K562 (cell line): Measurements from ENCODE around the gene PHF3.

Source experiments
- ARHGAP35 ChIP-seq: fragments of 450-650 bp; IDR thresholded peaks from 2 replicates; pipeline ENCODE4 v1.6.1; 2018; ENCODE audit not compliant: partially characterized antibody
- BHLHE40 ChIP-seq: IDR thresholded peaks from 2 replicates; pipeline ENCODE4 v1.6.1; 2011; ENCODE audit warnings: low read length, improper control_type of control experiment
- GATA2 ChIP-seq: sonication (generic); formaldehyde crosslinking; IDR thresholded peaks from 2 replicates; pipeline ENCODE4 v1.4.0; 2020; ENCODE audit warnings: mild to moderate bottlenecking, missing genetic modification reagents
- MYC ChIP-seq, 2 experiments: fragments of 250-450 bp in 1 of 2; sonication (Bioruptor Pico) in 1 of 2; IDR thresholded peaks; 2 replicates each; pipeline versions ENCODE4 v1.5.1 to v1.6.1; 2012 to 2021; ENCODE audit warnings: low read depth in 2 of 2, borderline replicate concordance in 1 of 2, improper control_type of control experiment in 1 of 2, low read length in 1 of 2, mild to moderate bottlenecking in 1 of 2, moderate library complexity in 1 of 2
- RAD21 ChIP-seq, 2 experiments: fragments of 250-450 bp in 1 of 2; fragments of 450-650 bp in 1 of 2; sonication (Bioruptor Pico) in 1 of 2; formaldehyde crosslinking in 1 of 2; IDR thresholded peaks in 1 of 2; conservative IDR thresholded peaks in 1 of 2; 2 replicates each; pipeline versions ENCODE4 v1.4.0 to v1.8.0; 2020 to 2022; ENCODE audit warnings: mild to moderate bottlenecking in 2 of 2, moderate library complexity in 1 of 2
- SMAD1 ChIP-seq: fragments of 150-350 bp; IDR thresholded peaks from 2 replicates; pipeline ENCODE4 v1.6.1; 2014; ENCODE audit warnings: low read length, low read depth; ENCODE audit not compliant: partially characterized antibody
- TAF7 ChIP-seq: fragments of 450-650 bp; IDR thresholded peaks from 2 replicates; pipeline ENCODE4 v1.6.1; 2016; ENCODE audit warnings: missing genetic modification characterization, missing compliant biosample characterization
- TEAD2 ChIP-seq: fragments of 450-650 bp; IDR thresholded peaks from 2 replicates; pipeline ENCODE4 v1.6.1; 2016; ENCODE audit warnings: missing genetic modification characterization, control low read depth, missing compliant biosample characterization
- ZNF311 ChIP-seq: fragments of 250-450 bp; sonication (Bioruptor Pico); IDR thresholded peaks from 2 replicates; pipeline ENCODE4 v1.4.0; 2020; ENCODE audit warnings: mild to moderate bottlenecking, moderate library complexity
- ZNF668 ChIP-seq: fragments of 250-450 bp; sonication (Bioruptor Pico); IDR thresholded peaks from 2 replicates; pipeline ENCODE4 v1.8.0; 2022; ENCODE audit warnings: mild to moderate bottlenecking, inconsistent platforms
- TF ChIP-seq, protein P1 (sequence below), 3 experiments: IDR thresholded peaks in 2 of 3; conservative IDR thresholded peaks in 1 of 3; 2 replicates each; pipeline ENCODE4 v1.5.1; 2011 to 2012; ENCODE audit warnings: low read length in 3 of 3, mild to moderate bottlenecking in 3 of 3, control low read depth in 2 of 3, improper control_type of control experiment in 1 of 3, inconsistent platforms in 1 of 3, low read depth in 1 of 3, mixed read lengths in 1 of 3, moderate library complexity in 1 of 3; ENCODE audit not compliant: insufficient read depth in 2 of 3
- TF ChIP-seq, protein P2 (sequence below): fragments of 450-650 bp; formaldehyde crosslinking; IDR thresholded peaks from 2 replicates; pipeline ENCODE4 v1.4.0; 2022; ENCODE audit warnings: mild to moderate bottlenecking, moderate library complexity

DNA sequence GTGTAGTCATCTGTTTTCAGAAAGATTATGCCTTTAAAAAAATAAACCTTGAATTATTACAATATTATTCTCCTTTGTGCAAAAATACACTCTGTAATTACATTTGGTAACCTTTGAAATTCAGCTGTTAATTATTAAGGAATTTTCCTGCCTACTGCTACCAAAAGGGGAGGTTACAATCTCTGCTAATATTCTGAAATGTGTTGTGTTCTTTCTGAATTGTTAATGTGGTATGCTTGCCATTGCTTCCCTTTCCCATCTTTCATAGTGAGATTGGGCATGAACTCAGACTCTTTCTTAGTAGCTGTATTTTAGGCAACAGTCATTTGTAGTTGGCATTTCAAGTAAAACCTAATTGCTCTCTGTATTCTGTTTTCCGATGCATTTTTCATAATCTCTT, 73.0 kb downstream of the PHF3 start:
- no peak for TF ChIP-seq TAF7 (tag)
- TF ChIP-seq, protein P1, sequence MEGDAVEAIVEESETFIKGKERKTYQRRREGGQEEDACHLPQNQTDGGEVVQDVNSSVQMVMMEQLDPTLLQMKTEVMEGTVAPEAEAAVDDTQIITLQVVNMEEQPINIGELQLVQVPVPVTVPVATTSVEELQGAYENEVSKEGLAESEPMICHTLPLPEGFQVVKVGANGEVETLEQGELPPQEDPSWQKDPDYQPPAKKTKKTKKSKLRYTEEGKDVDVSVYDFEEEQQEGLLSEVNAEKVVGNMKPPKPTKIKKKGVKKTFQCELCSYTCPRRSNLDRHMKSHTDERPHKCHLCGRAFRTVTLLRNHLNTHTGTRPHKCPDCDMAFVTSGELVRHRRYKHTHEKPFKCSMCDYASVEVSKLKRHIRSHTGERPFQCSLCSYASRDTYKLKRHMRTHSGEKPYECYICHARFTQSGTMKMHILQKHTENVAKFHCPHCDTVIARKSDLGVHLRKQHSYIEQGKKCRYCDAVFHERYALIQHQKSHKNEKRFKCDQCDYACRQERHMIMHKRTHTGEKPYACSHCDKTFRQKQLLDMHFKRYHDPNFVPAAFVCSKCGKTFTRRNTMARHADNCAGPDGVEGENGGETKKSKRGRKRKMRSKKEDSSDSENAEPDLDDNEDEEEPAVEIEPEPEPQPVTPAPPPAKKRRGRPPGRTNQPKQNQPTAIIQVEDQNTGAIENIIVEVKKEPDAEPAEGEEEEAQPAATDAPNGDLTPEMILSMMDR (IDR thresholded peaks at IDR 0.05 in 2 of 3, conservative IDR thresholded peaks at IDR 0.05 in 1 of 3; ENCODE audit: insufficient read depth in 2 of 3, low read depth in 1 of 3, low read length in 3 of 3) = no peak
- TF ChIP-seq, protein P2, sequence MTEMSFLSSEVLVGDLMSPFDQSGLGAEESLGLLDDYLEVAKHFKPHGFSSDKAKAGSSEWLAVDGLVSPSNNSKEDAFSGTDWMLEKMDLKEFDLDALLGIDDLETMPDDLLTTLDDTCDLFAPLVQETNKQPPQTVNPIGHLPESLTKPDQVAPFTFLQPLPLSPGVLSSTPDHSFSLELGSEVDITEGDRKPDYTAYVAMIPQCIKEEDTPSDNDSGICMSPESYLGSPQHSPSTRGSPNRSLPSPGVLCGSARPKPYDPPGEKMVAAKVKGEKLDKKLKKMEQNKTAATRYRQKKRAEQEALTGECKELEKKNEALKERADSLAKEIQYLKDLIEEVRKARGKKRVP = no peak
- TF ChIP-seq SMAD1 = no peak
- no peak for TF ChIP-seq MYC (IDR thresholded peaks at IDR 0.05; ENCODE audit: low read depth, low read length)
- no peak for TF ChIP-seq MYC (CRISPR knock-in tag; IDR thresholded peaks at IDR 0.05; ENCODE audit: borderline replicate concordance, low read depth)
- no peak for TF ChIP-seq ARHGAP35
- no peak for TF ChIP-seq GATA2 (CRISPR knock-in tag)
- no peak for TF ChIP-seq TEAD2 (tag)
- no peak for TF ChIP-seq BHLHE40
- TF ChIP-seq ZNF311 (CRISPR knock-in tag) = no peak
- no peak for TF ChIP-seq RAD21 (CRISPR knock-in tag; conservative IDR thresholded peaks at IDR 0.05 in 1 of 2, IDR thresholded peaks at IDR 0.05 in 1 of 2)
- TF ChIP-seq ZNF668 = no peak
